ENCODE data around the gene TRAF2. TPM values are rescaled to one million over a fixed set of nuclear protein-coding genes. Genes with fewer than 3 reads are reported as not detected.

The TRAF2 gene
- total RNA-seq, 1 donor from 2014 or later = 14.4 TPM

DNA sequence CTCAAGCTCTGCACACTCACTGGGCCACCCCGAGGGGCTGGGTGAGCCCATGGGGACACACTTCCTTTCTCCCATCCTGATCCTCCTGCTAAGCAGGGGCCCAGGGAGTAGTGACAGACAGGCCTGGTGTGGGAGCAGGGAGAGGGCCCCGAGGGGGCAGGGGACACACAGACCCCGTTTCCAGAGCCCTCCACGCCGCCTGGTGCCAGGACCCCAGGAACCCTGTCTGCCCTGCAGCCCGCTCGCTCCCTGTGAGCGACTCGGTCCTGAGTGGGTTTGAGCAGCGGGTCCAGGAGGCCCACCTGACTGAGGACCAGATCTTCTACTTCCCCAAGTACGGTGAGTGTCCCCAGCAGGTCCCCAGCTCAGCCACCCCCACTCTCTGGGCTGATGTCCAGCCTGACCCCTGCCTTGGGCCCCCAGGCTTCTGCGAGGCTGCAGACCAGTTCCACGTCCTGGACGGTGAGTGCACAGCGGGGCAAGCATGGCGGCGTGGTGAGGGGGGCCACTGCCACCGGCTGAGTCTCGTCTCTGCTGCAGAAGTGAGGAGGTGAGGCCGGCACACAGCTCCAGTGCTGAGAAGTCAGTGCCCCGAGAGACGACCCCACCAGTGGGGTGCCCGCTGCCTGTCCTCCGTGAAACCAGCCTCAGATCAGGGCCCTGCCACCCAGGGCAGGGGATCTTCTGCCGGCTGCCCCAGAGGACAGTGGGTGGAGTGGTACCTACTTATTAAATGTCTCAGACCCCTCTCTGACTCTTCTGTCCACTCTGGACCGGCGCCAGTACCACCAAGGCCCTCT lies 60.1 kb downstream of the TRAF2 start:
- FAIRE-seq (no peak), DNase-seq (ENCODE audit: low read depth) (no peak)
- H3K4me1 ChIP-seq (ENCODE audit: insufficient read depth, low read length) = peaks cover 16% of the 10 kb centered on the region
- Mint-ChIP-seq H3K36me3 (ENCODE audit: low read depth, unreplicated experiment) (no peaks in the 10 kb centered on the region), H3K4me1 (ENCODE audit: low read depth, unreplicated experiment) (no peaks in the 10 kb centered on the region), H3K27ac (ENCODE audit: unreplicated experiment) (no peak overlapping the region), H3K27me3 (ENCODE audit: low read depth, unreplicated experiment) (no peaks in the 10 kb centered on the region), H3K4me3 (ENCODE audit: unreplicated experiment) (no peak overlapping the region), H3K9me3 (ENCODE audit: unreplicated experiment) (no peaks in the 10 kb centered on the region)
- no peak overlapping the region for H3K4me2 ChIP-seq (ENCODE audit: low read length)
- no peaks in the 10 kb centered on the region for H3K27me3 ChIP-seq (ENCODE audit: insufficient read depth, low read length)
- no peak overlapping the region for H2AFZ ChIP-seq (ENCODE audit: low read depth, low read length)
- no peaks in the 10 kb centered on the region for H3K36me3 ChIP-seq (ENCODE audit: insufficient read depth, low read length)
- no peaks in the 10 kb centered on the region for H3K9me3 ChIP-seq (ENCODE audit: insufficient read depth, low read depth, low read length)
- H3K27ac ChIP-seq (ENCODE audit: low read depth, low read length) = no peak overlapping the region
- peaks cover 29% of the 10 kb centered on the region for H3K79me2 ChIP-seq (ENCODE audit: insufficient read depth, low read length)
- peaks cover 19% of the 10 kb centered on the region for H4K20me1 ChIP-seq (ENCODE audit: insufficient read depth, low read length)
- H3K4me3 ChIP-seq (ENCODE audit: insufficient read depth, low read depth, low read length) = no peak overlapping the region
- no peak for TF ChIP-seq EZH2 (IDR thresholded peaks at IDR 0.05; ENCODE audit: insufficient read depth, low read length)
- no peak for TF ChIP-seq CTCF (IDR thresholded peaks at IDR 0.05; ENCODE audit: insufficient read depth, low read depth, low read length)
- H3K9ac ChIP-seq (ENCODE audit: low read length) = no peak overlapping the region

GRCh38 chr9:136947028-136947891 lies 60.9 kb downstream of the TRAF2 start:
- H3K4me3 ChIP-seq (ENCODE audit: insufficient read depth, low read depth, low read length) = no peak overlapping the region
- H3K27ac Mint-ChIP-seq (ENCODE audit: unreplicated experiment) = no peak overlapping the region
- no peaks in the 10 kb centered on the region for H3K36me3 ChIP-seq (ENCODE audit: insufficient read depth, low read length)
- H3K4me3 Mint-ChIP-seq (ENCODE audit: unreplicated experiment) = no peak overlapping the region
- H3K4me2 ChIP-seq (ENCODE audit: low read length) = no peak overlapping the region
- H3K4me1 ChIP-seq (ENCODE audit: insufficient read depth, low read length) = peaks cover 16% of the 10 kb centered on the region
- H3K36me3 Mint-ChIP-seq (ENCODE audit: low read depth, unreplicated experiment) = no peaks in the 10 kb centered on the region
- H3K9me3 Mint-ChIP-seq (ENCODE audit: unreplicated experiment) = no peaks in the 10 kb centered on the region
- no peak overlapping the region for H3K27ac ChIP-seq (ENCODE audit: low read depth, low read length)
- no peaks in the 10 kb centered on the region for H3K4me1 Mint-ChIP-seq (ENCODE audit: low read depth, unreplicated experiment)
- no peak overlapping the region for H3K9ac ChIP-seq (ENCODE audit: low read length)
- H3K27me3 ChIP-seq (ENCODE audit: insufficient read depth, low read length) = no peaks in the 10 kb centered on the region
- no peak for FAIRE-seq
- no peak for DNase-seq (ENCODE audit: low read depth)
- no peak overlapping the region for H2AFZ ChIP-seq (ENCODE audit: low read depth, low read length)
- no peaks in the 10 kb centered on the region for H3K27me3 Mint-ChIP-seq (ENCODE audit: low read depth, unreplicated experiment)
- no peaks in the 10 kb centered on the region for H3K9me3 ChIP-seq (ENCODE audit: insufficient read depth, low read depth, low read length)
- peaks cover 21% of the 10 kb centered on the region for H3K79me2 ChIP-seq (ENCODE audit: insufficient read depth, low read length)
- TF ChIP-seq CTCF (IDR thresholded peaks at IDR 0.05; ENCODE audit: insufficient read depth, low read depth, low read length) = no peak
- no peak for TF ChIP-seq EZH2 (IDR thresholded peaks at IDR 0.05; ENCODE audit: insufficient read depth, low read length)
- peaks cover 14% of the 10 kb centered on the region for H4K20me1 ChIP-seq (ENCODE audit: insufficient read depth, low read length)

Measured in astrocyte (in vitro differentiated cells and primary cell).